H1 (cell line): ENCODE measurements around the gene IQUB. TPM values are rescaled to one million over a fixed set of nuclear protein-coding genes. Genes with fewer than 3 reads are reported as not detected.

ENCODE experiments used
- CTBP2 ChIP-seq: IDR thresholded peaks from 2 replicates; pipeline ENCODE4 v1.7.0; 2011; ENCODE audit warnings: borderline replicate concordance, mild to moderate bottlenecking, moderate library complexity, mixed read lengths, low read length; ENCODE audit not compliant: insufficient read depth, insufficient read length
- HDAC2 ChIP-seq, 2 experiments: fragments of 300-600 bp in 1 of 2; sonication (generic) in 1 of 2; IDR thresholded peaks; 2 replicates each; pipeline ENCODE4 v1.6.1; 2011 to 2012; ENCODE audit warnings: low read depth in 2 of 2, low read length in 2 of 2, mild to moderate bottlenecking in 2 of 2, moderate library complexity in 2 of 2, borderline replicate concordance in 1 of 2, inconsistent platforms in 1 of 2
- TAF1 ChIP-seq: IDR thresholded peaks from 2 replicates; pipeline ENCODE4 v1.6.1; 2011; ENCODE audit warnings: mild to moderate bottlenecking, low read depth, low read length
- polyA plus RNA-seq, 7 experiments: library from polyadenylated mRNA; depleted of rRNA in 3 of 7; stranded (reverse) in 5 of 7; unstranded in 2 of 7; fragments of >200 nt in 5 of 7; fragments of 200-250 nt in 2 of 7; gene quantifications; 1 replicate in 5 of 7; 2 replicates in 1 of 7; 4 replicates in 1 of 7; pipeline versions ENCODE4 v1.2.1 to v1.2.3, GENCODE V29; 2011 to 2013; ENCODE audit warnings: missing spikeins in 2 of 7, mixed read lengths in 2 of 7
- total RNA-seq: library from RNA; stranded (reverse); fragmentation: NEBNext Ultra II Directional; extraction: Animal tissue kit (Norgen Biotek cat#: 25700); gene quantifications from 2 replicates; pipeline ENCODE4 v1.2.1, GENCODE V29; 2021
- TF ChIP-seq, protein P1 (sequence below): fragments of 300-600 bp; sonication (generic); IDR thresholded peaks from 2 replicates; pipeline ENCODE4 v1.7.1; 2012; ENCODE audit warnings: low read length, moderate library complexity, mild to moderate bottlenecking, inconsistent platforms; ENCODE audit not compliant: insufficient replicate concordance

IQUB gene
- total and polyA plus RNA-seq, 2 of the 8 experiments (the other 6 are each of a cell fraction or from before 2014, with no cell fraction given) = 0.12 to 0.82 TPM

DNA sequence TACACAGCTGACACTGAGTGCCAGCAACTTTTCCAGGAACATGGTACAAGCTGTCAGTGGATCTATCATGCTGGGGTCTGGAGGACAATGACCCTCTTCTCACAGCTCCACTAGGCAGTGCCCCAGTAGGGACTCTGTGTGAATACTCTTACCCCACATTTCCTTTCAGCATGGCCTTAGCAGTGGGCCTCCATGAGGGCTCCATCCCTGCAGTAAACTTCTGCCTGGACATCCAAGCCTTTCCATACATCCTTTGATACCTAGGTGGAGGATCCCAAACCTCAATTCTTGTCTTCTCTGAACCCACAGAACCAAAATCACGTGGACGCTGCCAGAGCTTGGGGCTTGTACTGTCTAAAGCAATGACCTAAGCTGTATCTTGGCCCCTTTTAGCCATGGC, 116.8 kb downstream of the IQUB start (continued):
- TF ChIP-seq, protein P1, sequence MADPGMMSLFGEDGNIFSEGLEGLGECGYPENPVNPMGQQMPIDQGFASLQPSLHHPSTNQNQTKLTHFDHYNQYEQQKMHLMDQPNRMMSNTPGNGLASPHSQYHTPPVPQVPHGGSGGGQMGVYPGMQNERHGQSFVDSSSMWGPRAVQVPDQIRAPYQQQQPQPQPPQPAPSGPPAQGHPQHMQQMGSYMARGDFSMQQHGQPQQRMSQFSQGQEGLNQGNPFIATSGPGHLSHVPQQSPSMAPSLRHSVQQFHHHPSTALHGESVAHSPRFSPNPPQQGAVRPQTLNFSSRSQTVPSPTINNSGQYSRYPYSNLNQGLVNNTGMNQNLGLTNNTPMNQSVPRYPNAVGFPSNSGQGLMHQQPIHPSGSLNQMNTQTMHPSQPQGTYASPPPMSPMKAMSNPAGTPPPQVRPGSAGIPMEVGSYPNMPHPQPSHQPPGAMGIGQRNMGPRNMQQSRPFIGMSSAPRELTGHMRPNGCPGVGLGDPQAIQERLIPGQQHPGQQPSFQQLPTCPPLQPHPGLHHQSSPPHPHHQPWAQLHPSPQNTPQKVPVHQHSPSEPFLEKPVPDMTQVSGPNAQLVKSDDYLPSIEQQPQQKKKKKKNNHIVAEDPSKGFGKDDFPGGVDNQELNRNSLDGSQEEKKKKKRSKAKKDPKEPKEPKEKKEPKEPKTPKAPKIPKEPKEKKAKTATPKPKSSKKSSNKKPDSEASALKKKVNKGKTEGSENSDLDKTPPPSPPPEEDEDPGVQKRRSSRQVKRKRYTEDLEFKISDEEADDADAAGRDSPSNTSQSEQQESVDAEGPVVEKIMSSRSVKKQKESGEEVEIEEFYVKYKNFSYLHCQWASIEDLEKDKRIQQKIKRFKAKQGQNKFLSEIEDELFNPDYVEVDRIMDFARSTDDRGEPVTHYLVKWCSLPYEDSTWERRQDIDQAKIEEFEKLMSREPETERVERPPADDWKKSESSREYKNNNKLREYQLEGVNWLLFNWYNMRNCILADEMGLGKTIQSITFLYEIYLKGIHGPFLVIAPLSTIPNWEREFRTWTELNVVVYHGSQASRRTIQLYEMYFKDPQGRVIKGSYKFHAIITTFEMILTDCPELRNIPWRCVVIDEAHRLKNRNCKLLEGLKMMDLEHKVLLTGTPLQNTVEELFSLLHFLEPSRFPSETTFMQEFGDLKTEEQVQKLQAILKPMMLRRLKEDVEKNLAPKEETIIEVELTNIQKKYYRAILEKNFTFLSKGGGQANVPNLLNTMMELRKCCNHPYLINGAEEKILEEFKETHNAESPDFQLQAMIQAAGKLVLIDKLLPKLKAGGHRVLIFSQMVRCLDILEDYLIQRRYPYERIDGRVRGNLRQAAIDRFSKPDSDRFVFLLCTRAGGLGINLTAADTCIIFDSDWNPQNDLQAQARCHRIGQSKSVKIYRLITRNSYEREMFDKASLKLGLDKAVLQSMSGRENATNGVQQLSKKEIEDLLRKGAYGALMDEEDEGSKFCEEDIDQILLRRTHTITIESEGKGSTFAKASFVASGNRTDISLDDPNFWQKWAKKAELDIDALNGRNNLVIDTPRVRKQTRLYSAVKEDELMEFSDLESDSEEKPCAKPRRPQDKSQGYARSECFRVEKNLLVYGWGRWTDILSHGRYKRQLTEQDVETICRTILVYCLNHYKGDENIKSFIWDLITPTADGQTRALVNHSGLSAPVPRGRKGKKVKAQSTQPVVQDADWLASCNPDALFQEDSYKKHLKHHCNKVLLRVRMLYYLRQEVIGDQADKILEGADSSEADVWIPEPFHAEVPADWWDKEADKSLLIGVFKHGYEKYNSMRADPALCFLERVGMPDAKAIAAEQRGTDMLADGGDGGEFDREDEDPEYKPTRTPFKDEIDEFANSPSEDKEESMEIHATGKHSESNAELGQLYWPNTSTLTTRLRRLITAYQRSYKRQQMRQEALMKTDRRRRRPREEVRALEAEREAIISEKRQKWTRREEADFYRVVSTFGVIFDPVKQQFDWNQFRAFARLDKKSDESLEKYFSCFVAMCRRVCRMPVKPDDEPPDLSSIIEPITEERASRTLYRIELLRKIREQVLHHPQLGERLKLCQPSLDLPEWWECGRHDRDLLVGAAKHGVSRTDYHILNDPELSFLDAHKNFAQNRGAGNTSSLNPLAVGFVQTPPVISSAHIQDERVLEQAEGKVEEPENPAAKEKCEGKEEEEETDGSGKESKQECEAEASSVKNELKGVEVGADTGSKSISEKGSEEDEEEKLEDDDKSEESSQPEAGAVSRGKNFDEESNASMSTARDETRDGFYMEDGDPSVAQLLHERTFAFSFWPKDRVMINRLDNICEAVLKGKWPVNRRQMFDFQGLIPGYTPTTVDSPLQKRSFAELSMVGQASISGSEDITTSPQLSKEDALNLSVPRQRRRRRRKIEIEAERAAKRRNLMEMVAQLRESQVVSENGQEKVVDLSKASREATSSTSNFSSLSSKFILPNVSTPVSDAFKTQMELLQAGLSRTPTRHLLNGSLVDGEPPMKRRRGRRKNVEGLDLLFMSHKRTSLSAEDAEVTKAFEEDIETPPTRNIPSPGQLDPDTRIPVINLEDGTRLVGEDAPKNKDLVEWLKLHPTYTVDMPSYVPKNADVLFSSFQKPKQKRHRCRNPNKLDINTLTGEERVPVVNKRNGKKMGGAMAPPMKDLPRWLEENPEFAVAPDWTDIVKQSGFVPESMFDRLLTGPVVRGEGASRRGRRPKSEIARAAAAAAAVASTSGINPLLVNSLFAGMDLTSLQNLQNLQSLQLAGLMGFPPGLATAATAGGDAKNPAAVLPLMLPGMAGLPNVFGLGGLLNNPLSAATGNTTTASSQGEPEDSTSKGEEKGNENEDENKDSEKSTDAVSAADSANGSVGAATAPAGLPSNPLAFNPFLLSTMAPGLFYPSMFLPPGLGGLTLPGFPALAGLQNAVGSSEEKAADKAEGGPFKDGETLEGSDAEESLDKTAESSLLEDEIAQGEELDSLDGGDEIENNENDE = no peak
- TF ChIP-seq CTBP2 (no peak), HDAC2 (IDR thresholded peaks at IDR 0.05; ENCODE audit: borderline replicate concordance in 1 of 2, low read depth in 2 of 2, low read length in 2 of 2) (no peak), TAF1 (no peak)
